HG03064 (cell line): ENCODE measurements around the gene DNAH5.

Experiments used
- ATAC-seq: cut with Tn5 transposase; IDR thresholded peaks from one replicate; pipeline ENCODE4 v1.9.1; 2021; ENCODE audit warnings: low read depth; ENCODE audit not compliant: unreplicated experiment

The DNAH5 gene

DNA sequence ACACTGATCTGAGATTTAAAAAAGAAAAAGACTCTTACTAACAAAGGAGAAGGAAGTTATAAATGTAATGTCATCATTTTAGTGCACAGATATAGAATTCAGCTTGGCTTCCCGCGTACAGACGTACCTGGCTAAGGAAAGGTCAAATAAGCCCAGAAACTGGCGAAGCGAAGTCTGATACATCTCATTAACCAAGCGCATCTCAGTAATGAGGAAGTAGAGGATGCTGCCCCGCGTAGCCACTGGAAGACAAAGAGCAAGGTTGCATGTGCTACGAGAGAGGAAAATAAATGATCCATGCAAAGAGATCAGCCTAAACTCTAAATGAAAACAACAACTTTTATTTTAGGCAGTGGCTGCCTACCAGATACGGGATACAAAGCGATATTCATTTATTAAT is 208.8 kb downstream of the DNAH5 start:
- ATAC-seq = no peak

DNA sequence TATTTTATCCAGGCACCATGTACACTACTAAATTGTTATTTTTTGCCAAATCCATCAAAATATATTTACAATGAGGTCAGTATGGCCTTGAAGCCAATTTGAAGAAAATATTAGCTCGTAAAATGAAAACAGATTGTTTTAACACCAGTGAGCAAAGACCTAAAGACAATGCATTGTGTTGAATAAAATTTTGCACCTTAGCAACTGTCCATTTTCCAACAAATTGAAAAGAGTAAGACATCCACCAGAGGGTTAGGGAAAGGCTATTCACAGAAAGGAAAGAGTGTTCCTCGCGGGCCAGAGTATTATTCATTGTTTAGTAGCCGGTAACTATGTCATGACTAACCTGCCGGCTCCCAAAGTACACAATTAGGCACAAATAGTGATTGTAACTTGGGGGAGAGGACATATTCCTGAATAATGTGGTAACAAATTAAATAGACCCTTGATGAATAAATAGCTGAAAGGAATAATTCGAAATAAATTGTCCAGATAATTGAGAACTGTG is 213.3 kb downstream of the DNAH5 start:
- no peak for ATAC-seq

DNA sequence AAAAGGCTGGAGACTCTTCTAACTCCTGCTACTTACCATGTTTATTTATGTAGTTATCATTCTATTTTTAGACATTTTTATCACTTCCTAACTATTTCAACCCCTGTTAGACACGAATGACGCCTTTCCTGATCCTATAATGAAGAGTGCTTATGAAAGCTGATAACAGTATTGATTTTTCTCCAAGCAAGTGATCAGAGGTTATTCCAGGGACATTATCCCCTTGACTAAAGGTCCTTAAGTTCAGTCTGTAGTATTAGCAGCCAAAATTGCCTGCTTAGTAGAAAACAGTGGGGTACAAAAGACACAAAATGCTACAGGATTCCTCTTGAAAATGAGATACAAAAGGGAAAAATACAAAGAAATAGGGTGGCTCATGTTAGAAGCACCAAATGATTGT is 235.6 kb downstream of the DNAH5 start:
- no peak for ATAC-seq

DNA sequence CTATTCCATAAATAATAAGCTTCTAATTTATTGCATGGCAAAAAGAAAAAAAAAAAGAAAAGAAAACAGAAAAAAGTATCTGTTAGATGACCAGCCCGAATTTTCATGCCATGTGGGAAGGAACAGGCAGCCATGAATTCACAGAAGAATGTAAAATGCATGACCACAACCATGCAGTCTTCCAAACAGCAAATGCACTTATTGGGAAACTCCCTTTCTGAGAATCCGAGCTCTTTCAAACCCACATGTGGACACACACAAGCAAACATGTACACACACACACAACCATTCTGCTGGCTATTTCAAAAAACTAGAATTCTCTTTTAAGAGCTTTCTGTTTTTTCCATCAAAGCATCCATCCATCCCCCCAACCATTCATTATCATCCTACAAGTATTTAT is 236.1 kb downstream of the DNAH5 start:
- no peak for ATAC-seq

DNA sequence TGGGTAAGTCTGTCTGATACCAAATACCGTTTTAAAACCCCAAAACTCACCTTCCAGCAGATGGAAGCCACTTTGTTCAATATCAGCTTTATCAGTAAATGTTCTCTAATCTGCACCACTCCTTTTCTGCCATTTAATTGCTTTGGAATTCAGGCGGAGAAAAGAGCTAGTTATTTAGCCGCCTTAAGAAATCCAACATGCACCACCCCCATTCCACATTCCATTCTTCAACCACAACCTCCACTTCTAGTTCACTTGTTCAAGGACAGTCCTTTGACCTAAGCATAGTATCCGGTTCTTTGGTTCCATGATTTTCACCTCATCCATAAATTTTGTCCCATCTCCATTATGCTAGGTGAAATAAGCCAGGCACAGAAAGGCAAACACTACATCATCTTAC is 240.1 kb downstream of the DNAH5 start:
- no peak for ATAC-seq

DNA sequence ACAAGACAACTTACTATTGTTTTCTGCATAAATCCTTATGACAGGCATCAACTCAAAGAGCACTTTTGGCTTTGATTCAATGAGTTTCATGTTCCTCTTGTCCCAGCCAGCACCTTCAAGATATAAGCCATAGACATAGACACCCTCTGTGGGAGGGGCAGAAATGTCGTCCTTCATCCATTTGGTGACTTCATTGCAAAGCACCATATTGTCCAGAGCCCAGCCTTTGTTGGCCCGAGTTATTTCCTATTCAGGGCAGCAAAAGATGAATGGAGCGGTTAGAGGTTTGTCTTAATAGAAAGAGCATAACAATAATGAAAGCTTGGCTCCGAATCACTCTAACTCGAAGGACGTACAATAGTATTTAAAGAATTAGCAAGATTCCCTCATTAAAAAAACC is 243.9 kb downstream of the DNAH5 start:
- ATAC-seq = no peak

DNA sequence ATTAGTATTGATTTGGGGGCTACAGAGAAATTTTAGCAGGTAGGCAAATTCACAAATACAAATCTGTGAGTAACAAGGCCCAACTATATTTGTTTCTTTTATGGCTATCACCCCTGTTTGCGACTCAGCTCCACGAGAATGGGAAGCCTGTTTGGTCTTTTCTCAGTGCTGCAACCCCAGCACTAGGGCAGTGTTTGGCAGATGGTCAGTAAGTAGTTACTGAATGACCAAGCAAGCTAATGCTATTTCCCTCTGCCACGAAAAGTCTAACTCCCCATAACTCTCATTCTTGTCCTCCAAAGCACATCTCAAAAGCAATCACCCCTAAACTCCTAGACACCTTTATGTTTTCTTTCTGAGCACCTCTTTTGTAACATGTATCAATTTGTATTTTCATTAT is 245.6 kb downstream of the DNAH5 start:
- ATAC-seq = no peak

DNA sequence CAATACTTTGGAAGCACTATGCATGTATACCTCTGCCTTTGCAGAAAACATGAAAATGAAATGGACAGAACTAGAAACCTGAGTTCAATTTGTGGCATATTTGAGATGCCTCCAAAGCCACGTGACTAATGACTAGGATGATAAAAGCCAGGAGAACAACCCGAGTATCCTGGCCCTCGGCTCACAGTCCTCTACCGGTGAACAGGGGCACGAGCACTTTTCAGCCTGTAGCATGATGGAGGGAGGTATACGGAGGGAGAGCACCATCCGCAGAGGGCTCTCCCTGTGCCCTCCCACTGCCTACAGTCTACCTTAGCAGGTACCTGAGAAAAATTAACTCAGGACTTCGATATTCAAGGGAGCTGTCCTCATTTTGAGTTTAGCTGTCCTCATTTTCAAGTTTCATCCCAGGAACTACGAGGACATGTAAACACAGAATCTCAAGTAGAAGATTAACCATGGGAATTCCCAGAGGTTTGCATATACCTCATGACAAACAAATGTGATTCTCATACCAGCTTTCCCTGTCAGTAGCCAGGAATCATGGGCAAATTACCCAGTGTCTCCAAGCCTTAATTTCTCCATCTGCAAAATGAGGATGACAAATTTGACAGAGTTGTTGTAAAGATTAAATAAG is 249.3 kb downstream of the DNAH5 start:
- no peak for ATAC-seq

DNA sequence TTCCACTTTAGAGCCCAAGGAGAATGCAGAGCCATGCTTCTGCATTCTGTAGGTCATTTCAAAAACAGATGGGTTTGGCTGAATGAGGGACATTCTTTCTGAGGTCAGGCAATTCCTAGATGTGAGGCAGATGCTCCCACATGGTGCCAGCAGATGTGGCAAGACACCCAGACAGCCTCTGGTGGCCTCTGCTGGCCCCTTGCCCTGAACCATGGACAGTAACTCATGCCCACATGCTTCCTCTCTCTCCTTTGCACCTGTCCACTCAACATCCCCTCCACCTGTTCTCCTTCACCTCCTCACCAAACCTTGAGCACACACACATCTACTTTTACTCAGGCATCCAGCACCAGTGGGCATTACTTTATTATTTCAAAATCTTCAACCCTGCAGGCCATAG is 252.3 kb downstream of the DNAH5 start:
- no peak for ATAC-seq

DNA sequence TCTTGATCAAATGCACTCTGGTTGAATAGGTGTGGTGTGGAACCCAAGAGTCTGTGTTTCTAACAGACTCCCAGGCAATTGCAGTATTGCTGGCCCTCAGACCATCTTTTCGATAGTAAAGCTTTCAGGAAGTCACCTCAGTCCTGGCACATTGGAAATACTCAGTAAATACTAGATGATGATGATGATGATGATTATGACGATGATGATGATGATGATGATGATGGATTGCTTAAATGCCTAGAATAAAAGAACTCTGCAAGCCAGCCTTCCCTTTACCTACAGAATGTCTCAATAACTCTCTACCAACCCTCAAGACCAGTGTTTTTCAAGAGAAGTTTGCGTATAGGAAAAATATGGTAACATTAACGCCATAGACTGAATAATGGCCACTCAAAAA is 268.0 kb downstream of the DNAH5 start:
- no peak for ATAC-seq

DNA sequence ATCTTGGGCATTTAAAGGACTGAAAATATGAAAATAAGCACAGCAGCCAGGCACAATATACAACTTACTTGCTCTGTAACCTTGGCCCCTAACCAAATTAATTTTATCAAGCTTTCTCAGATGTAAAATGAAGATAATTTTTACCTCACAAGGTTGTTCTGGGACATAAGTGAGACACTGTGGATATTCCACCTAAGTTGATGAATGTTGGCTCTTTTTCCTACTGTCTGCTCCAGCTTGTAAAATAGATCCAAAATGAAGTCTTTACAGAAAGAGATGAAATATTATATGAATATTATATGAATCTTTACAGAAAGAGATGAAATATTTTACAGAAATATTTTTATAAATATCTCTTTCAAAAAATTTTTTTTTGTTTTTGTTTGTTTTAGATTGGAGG is 270.1 kb downstream of the DNAH5 start:
- no peak for ATAC-seq

DNA sequence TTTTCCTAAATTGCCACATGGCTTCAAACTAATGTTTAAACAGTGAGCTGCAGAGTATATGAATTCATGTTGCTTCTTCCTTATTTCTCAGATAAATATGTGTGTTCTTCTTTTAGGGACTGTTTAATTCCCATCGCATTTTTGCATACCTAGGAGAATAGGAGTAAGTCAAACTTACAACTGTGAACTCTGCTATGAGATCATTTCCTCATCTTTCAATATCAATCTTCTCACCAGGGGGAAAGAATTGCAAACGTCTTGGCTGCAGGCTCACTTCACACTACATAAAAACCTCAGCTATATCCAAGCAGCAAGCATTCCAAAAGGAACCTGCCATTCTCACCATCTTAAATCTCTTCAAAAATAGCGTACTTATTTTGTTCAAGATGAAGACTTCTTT is 271.0 kb downstream of the DNAH5 start:
- ATAC-seq = no peak

DNA sequence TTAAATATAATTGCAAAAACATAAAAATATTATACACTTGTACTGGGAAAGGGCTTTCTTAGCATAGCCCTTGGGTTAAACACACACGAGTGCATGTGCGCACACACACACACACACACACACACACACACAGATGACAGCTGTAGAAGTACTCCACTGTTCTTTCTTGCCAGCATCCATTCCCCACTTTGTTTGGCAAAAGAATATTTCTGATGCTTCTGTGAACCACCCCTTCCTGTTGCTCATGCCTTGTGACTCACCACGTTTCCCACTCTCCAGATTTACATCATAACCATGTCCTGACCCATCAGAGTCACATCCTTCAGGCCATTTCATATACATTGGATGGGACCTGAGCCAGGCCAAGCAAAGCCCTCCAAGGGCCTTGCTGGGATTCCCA is 280.1 kb downstream of the DNAH5 start:
- no peak for ATAC-seq

DNA sequence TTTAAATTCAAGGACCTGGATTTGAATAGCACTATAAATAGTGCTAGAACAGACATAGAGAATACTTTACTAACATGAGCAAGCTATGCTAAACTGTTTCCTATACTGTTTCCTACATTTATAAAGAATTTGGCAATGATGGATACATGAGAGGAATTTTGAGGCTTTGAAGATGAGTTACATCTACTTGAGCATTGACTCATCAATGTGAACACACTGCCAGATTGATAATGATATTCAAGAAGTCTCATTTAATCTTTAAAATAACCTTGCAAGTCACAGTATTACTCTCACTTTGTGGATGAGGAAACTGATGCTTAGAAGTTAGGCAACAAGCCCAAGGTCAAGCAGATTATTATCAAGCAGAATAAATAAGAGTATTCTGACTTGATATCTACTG is 281.9 kb downstream of the DNAH5 start:
- no peak for ATAC-seq

DNA sequence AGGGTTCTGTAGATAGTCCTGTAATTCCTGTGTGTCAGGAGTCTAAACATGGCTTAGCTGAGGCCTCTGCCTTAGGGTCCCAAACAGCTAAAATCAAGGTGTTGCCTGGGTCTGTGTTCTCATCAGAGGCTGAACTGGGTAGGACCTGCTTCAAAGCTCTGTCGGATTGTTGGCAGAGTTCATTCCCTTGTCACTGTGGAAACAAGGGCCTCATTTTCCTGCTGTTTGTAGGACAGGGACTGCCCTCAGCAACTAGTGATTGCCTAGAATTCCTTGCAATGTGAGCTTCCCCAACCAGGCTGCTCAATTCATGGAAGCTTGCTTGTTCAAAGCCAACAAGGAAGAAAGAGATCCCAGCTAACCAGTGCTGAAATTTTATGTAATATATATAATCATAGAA is 283.2 kb downstream of the DNAH5 start:
- ATAC-seq = no peak

DNA sequence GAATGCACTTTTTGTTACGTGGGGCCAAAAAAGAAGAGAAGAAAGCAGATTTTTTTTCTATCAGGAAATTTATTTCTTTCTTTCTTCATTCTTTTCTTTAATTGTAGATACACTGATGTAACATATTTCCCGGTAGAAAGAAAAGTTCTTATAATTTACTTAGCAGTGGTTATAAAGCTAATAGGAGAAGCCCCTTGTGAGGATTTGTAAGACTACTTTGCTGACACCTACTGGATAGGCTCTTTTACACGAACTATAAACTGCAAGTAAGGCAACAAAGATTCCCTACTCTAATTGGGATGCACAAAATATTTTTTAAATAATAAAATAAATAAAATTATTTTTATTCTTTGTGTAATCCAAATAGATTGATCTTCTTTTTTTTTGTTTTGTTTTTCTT is 284.4 kb downstream of the DNAH5 start:
- no peak for ATAC-seq

DNA sequence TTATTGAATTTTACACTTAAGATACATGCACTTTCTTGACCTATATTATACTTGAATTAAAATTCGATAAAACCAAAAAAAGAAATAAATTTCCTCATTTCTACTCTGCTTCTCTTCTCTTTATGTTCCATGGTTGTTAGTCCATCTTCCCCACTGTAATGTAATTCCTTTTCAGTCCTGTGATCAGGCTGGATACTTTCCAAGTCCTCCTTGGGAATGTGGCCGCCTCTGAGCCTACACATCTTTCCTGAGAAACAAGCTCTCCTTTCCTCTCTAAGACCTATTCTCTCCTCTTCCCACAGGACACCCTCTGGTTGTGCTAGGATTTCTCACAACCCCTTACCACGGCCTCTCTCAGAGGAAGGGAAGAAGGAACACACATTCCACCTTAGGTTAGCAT is 285.1 kb downstream of the DNAH5 start:
- ATAC-seq = no peak

DNA sequence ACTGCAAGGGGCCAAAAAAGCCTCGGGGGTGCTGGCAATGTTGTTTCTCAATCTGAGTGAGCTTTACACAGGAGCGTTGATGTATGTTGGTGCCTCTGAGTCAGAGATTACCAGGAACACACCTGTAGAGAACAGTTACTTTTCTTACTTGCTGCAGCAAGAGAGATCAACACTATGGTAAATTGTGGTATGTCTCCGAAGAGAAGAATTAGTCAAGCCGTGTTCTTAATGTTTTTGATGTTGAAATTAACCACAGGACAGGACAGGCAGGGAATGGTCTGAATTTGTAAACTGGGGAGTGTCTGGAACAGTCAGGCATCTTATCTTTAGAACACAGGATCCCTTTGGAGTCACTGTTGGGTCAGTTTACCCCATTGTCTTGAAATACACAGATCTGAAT is 285.7 kb downstream of the DNAH5 start:
- ATAC-seq = no peak

DNA sequence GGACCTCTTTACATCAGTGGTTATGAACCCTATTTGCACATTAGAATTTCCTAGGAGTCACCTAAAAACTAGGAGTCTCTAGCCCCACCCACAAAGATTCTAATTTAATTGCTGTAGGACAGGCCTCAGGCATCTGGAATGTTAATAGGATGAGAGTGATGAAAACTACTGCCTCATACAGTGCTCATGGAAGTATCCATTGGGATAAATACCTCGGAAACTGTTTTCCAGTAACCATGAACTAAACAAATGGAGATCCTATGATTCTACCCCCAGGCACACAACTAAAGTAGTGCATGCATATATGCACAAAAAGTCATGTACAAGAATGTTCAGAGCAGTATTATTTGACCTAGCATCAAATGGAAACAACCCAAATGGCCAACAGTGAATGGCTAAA is 286.3 kb downstream of the DNAH5 start:
- ATAC-seq = no peak

DNA sequence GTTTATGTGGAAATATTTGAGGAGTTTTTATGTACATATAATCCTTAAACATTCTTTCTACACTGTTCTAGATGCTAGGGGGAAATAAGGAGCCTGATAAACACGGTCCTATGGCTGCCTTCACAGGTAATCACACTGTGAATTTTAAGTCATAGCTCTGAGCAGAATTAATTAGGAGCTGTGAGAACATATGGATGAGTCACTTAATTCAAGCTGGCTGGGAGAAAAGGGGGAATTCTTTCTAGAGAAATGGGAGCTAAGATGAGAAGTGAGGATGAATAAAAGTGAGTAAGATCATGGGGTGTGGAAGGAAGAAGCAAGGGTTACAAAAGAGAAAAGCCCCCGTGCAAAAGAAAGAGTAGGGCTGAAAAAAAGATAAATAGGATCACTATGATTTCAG is 290.8 kb downstream of the DNAH5 start:
- ATAC-seq = no peak

DNA sequence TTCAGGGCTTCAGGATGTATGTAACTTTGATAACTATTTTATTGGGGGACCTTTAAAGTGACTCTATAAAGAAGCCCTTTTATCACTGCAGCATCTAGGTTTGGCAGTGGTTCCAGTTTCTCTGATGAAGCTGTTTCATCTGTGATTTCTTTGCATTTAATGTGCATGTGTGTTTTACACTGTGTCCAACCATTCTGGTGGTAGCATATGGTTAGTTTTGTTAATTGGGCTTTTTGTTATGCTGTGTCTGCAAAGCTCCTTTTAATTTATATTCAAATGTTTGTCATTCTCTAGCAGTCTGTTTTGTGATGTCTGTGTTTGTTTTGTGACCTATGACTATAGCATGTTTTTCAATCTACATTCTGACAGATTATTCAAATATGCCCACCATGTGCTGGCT is 294.8 kb downstream of the DNAH5 start:
- ATAC-seq = no peak

DNA sequence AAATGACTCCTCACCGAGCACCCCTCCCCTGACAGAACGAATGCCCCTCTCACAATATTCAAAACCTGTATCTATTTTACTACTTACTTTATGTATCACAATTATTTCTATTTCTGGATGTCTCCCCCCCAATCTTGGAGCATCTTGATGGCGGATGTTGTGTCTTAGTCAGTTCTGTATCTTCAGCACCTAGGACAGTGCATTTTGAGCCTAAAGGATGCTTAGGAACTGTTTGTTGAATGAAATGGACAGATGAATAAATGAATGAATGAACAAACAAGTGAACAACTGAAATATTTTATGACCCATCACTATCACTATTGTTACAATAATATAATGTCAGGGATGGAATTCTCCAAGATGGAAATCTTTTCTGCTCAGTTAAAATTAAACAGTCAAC is 295.7 kb downstream of the DNAH5 start:
- ATAC-seq = no peak

DNA sequence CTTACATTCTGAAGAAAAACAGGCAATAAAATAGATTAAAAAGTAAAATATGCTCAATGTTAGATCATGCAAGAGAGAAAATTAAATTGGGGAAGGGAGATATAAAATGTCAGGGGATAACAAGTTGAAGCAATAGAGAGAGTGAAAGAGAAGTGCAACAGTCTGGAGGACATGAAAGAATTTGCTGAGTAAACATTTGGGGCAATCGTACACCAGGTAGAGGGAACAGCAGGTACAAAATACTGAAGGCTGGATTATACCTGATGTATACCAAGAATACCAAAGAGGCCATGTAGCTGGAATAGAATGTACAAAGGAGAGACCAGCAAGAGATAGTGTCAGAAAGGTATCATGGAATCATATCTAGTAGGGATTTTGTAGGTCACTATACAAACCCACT is 300.8 kb downstream of the DNAH5 start:
- no peak for ATAC-seq
